Inferior parietal cortex (tissue), 1 donor: ENCODE results near the gene EBI3.
"Not testable (repeated sequence)": the region's sequence is repeated elsewhere in the genome, so short reads cannot be mapped to it uniquely, and the experiment has no call there.

Experiments
- DNase-seq: peaks from one replicate; pipeline ENCODE4 v3.0.0-alpha.2; 2016; ENCODE audit errors: extremely low spot score

EBI3 gene

GRCh38 chr19:4278010-4278409, 48.7 kb downstream of the EBI3 start:
- no peak for DNase-seq

- no peak for DNase-seq
Observed at GRCh38 chr19:4278419-4279266, 49.3 kb downstream of the EBI3 start, which contains the start of gene SHD. SHD (plus strand) TSS chr19:4279266; CDS start chr19:4280064, 798 bp downstream.

- no peak for DNase-seq
Observed at GRCh38 chr19:4279267-4279529, 49.9 kb downstream of the EBI3 start.

GRCh38 chr19:4279530-4280422, 50.5 kb downstream of the EBI3 start:
- DNase-seq = no peak

GRCh38 chr19:4284176-4284958, 55.0 kb downstream of the EBI3 start:
- no peak for DNase-seq

GRCh38 chr19:4284974-4285373, 55.7 kb downstream of the EBI3 start:
- DNase-seq = no peak

- not testable (repeated sequence) for DNase-seq
Observed at GRCh38 chr19:4286141-4286540, 56.8 kb downstream of the EBI3 start.
